Anterior cingulate cortex (tissue), 58 donors: Measurements from ENCODE around the gene SLC19A1.
"Not testable (repeated sequence)": the region's sequence is repeated elsewhere in the genome, so short reads cannot be mapped to it uniquely, and the experiment has no call there.

Source experiments
- DNase-seq, 58 donors: peaks; one replicate each; lab custom pipeline; 2025; lab: John Stamatoyannopoulos, UW

Gene SLC19A1

DNA sequence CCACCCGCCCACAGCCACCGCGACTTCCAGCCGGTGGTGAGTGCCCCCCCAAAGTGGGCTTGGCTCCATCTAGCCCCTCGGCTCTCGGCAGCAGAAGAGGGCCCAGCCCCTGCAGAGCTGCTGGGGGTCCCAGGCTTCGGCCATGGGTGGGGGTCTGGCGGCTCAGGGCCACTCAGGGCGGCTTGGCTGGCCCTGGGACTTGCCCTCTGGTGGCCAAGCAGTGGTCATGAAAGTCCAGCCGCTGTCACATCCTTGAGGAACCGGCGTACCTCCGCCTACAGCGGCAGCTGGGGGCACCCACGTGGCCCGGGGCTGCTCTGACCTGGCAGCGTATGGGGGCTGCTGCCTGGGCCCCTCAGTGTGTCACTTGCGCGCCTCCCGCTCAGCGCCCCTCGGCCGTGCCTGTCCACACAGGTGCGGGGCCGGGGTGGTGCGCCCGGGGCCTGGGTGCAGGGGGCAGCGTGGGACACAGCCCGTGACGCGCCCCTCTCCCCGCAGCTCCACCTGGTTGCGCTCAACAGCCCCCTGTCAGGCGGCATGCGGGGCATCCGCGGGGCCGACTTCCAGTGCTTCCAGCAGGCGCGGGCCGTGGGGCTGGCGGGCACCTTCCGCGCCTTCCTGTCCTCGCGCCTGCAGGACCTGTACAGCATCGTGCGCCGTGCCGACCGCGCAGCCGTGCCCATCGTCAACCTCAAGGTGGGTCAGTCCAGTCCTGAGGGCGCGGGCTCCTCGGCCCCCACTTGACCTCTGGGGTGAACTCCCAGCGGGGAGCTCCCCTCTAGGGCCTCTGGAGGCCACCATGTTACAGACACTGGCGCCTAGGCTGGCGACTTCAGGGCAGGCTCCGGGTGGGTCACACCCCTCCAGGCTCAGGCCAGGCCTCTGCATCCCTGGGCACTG is 32.4 kb downstream of the SLC19A1 start:
- DNase-seq, result no peak

DNA sequence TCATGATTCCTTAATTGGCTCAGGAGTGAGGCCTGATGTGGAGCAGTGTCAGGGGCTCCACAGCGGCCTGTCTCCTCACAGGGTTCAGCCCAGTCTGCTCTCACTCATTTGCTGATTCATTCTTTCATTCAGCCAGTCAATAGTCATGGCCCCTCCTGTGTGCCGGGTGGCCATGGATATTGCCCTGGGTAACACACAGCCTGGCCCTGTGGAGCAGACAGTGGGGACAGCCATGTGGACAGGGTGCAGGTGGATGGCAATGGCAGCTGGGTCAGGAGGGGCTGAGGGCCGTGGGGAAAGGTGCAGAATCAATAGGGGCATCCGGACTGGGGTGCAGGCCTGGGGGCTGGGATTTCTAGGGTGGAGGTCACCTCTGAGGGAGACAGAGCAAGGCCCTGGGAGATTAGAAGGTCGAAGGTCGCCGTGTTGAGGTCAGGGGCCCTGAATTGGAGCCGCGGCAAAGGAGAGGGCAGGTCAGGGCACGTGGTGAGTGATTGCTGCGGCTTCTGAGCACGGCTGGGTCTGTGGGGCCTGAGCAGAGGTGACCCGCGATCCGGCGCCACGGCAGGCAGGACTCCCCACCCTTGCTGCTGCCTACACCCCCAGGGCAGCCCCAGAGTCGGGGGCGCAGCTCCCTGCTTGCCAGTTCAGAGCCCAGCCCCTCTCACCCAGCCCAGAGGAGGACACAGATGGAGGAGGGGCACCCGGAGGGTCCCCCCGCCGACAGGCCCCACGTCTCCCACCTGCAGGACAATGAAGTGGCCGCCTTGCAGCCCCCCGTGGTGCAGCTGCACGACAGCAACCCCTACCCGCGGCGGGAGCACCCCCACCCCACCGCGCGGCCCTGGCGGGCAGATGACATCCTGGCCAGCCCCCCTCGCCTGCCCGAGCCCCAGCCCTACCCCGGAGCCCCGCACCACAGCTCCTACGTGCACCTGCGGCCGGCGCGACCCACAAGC is 33.4 kb downstream of the SLC19A1 start:
- DNase-seq, result no peak

DNA sequence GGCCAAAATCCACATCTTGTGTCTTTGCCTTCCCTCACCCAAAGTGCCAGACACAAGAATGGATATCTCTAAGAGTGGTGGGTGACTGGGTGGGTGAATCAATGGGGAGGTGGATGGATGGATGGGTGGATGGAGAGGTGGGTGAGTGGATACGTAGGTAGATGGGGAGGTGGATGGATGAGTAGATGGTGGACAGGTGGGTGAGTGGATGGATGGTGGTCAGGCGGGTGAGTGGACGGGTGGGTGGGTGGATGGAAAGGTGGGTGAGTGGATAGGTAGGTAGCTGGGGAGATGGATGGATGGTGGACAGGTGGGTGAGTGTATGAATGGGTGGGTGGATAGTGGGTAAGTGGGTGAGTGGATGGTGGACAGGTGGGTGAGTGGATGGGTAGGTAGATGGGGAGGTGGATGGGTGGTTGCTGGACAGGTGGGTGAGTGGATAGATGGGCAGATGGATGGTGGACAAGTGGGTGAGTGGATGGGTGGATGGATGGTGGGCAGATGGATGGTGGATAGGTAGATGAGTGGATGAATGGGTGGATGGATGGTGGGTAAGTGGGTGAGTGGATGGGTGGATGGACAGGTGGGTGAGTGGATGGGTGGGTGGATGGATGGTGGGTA is 34.2 kb downstream of the SLC19A1 start:
- no peak for DNase-seq

DNA sequence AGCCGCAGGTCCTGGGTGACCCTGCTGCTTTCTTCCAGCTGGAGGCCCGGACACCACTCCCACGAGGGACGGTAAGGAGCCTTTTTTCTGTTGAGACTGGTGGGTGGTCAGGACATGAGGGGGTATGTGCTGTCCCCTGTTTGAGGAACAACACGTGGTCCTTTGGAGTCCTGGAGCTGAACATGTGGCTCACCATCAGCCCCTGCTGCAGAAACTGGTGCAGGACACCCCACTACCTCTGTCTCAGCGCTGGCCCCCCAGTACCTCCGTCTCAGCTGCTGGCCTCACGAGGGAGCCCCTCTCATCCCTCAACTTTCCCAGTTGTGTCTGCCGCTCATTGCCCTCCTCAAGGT is 34.7 kb downstream of the SLC19A1 start:
- no peak for DNase-seq

DNA sequence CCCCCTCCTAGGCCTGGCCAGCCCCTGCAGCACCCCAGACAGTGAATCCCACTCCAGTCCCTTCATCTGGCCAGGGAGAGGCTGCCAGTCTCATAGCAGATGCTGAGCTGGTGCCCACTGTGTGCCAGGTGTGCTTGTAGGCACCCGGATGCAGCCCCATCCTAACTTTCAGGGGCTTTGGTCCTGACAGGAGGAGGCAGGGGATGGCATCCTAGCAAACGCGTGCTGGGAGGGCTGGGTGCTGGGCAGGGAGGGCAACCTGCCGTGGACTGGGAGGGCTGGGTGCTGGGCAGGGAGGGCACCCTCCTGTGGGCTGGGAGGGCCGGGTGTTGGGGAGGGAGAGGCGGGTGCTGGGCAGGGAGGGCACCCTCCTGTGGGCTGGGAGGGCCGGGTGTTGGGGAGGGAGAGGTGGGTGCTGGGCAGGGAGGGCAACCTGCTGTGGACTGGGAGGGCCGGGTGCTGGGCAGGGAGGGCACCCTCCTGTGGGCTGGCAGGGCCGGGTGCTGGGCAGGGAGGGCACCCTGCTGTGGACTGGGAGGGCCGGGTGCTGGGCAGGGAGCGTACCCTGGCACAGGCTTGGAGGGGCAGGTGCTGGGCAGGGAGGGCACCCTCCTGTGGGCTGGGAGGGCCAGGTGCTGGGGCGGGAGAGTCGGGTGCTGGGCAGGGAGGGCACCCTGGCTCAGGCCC is 35.3 kb downstream of the SLC19A1 start:
- DNase-seq, result no peak

DNA sequence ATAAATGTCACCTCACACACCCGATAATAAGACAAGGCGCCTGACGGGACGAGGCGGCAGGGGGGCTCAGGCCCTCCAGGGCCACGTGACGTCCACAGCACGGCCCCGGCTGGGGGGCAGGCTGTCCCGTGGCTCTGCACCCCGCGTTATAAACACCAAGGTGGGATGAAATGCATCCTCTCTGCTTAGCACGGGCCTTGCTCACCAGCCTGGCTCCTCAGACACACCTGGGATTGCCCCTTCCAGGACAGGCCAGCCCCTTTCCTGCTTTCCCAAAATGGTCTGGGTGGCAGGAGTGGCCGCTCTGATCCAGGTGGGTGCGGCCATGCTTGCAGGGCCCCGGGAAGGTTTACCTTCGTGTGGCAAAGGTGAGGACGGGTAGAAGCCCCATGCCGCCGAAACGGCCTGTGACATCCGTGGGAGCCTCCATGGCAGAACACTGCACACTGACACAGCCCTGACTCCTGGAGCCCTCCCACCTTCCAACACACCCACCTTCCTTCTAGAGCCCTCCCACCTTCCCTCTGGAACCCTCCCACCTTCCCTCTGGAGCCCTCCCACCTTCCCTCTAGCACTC is 35.9 kb downstream of the SLC19A1 start:
- no peak for DNase-seq

DNA sequence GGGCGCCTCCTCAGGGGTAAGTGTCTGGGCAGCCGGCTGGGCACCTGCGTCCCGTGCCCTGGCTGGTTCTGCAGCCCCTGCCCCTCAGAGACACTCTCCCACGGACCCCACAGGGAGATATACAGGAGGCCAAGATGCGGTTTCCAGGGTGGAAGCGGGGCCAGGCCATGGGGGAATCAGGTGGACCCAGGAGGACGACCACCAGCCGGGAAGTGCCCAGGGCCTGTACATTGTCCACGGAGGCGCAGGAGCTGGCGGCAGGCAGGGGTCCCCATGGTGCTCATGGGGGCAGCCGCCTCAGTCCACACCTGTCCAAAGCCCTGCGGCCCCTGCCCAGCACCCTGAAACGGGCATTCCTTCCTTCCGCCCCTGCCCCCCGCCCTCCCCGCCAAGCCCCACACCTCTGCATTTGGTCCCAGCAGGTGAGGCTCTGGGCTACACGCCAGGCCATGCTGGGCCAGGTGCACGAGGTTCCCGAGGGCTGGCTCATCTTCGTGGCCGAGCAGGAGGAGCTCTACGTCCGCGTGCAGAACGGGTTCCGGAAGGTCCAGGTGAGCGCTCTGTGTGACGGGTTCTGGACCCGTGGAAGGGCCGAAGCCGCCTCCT is 36.7 kb downstream of the SLC19A1 start:
- DNase-seq, result no peak

DNA sequence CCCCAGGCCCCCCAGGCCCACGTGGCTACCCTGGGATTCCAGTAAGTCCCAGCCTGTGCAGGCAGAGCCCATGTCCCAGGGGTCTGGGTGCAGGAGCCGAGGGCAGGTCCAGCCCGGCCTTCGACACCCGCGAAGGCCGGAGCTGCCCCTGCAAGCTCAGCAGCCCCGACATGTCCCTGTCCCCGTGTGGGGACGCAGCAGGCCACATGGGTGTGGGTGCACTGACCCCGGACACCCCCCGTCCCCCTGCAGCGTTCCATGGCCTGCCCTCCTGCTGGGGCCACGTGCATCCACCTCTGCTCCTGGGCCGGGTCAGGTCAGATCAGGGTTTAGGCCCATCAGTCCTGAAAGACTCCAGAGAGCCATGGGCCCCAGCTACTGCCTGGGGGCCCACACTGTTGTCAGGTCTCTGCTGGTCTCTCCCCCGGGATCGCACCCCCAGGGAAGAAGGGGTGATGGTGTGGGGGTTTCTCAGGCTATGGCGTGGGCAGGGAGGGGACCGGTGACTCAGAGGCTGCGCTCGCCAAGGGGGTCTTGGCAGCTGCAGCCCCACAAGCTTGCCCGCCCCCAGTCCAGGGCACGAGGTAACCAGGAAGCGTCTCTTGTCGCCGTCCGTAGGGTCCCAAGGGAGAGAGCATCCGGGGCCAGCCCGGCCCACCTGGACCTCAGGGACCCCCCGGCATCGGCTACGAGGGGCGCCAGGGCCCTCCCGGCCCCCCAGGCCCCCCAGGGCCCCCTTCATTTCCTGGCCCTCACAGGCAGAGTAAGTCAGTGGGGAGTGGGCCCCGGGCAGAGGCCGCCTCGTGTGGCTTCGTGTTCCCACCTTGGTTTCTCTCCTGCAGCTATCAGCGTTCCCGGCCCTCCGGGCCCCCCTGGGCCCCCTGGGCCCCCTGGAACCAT is 37.5 kb downstream of the SLC19A1 start:
- DNase-seq, result no peak

DNA sequence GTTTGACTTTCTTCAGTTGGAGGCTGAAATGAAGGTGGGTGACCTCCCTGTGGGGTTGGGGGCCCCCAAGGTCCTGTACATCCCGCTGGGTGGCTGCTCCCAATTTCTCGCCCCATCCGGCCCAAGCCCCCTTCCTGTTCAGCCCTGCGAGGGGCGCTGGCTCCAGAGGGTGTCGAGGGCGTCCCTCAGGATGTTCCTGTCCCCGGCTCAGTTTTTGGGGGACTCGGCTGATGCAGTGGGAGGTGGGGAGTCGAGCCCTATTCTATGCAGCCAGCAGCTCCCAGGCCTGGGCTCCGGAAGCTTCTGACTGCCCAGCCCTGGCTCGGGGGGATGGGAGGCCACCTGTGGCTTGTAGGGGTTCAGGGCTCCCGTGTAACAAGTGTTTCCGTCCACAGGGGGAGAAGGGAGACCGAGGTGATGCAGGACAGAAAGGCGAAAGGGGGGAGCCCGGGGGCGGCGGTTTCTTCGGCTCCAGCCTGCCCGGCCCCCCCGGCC is 38.2 kb downstream of the SLC19A1 start:
- DNase-seq, result no peak

DNA sequence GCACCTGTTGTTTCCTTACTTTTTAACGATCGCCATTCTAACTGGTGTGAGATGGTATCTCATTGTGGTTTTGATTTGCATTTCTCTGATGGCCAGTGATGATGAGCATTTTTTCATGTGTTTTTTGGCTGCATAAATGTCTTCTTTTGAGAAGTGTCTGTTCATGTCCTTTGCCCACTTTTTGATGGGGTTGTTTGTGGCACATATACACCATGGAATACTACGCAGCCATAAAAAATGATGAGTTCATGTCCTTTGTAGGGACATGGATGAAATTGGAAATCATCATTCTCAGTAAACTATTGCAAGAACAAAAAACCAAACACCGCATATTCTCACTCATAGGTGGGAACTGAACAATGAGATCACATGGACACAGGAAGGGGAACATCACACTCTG is 39.0 kb downstream of the SLC19A1 start:
- DNase-seq, result not testable (repeated sequence)

DNA sequence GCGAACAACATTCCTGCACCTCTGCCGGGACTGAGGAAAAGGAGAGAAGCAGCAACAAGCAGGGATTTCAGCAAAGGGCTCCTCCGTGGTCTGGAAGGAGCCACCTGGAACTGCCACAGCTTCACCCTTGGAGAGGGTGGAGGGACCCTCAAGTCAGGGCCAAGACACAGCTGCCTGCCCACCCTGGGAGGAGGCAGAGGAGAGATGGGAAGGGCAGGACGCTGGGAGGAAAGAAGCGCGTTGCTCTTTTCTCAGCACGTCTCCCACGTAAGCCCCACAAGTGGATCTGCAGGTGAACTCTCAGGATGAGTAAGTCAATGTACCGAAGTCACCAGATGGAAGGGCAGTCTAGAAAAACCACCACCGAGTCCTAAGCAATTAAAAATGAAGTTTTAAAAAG is 39.6 kb downstream of the SLC19A1 start:
- DNase-seq, result no peak

DNA sequence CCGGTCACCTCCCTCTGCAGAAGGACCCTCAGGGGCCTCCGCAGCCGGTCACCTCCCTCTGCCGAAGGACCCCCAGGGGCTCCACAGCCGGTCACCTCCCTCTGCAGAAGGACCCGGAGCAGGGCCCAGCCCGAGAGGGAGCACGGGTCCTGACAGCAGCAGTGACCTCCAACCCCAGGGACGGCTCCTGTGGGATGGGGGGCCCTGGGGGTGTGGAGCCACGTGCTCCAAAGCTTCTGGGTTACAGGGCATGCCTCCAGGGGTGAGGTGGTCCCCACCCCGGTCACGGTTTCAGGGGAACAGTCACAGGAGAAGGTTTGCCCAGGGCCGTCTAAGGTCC is 40.3 kb downstream of the SLC19A1 start:
- DNase-seq, result no peak

DNA sequence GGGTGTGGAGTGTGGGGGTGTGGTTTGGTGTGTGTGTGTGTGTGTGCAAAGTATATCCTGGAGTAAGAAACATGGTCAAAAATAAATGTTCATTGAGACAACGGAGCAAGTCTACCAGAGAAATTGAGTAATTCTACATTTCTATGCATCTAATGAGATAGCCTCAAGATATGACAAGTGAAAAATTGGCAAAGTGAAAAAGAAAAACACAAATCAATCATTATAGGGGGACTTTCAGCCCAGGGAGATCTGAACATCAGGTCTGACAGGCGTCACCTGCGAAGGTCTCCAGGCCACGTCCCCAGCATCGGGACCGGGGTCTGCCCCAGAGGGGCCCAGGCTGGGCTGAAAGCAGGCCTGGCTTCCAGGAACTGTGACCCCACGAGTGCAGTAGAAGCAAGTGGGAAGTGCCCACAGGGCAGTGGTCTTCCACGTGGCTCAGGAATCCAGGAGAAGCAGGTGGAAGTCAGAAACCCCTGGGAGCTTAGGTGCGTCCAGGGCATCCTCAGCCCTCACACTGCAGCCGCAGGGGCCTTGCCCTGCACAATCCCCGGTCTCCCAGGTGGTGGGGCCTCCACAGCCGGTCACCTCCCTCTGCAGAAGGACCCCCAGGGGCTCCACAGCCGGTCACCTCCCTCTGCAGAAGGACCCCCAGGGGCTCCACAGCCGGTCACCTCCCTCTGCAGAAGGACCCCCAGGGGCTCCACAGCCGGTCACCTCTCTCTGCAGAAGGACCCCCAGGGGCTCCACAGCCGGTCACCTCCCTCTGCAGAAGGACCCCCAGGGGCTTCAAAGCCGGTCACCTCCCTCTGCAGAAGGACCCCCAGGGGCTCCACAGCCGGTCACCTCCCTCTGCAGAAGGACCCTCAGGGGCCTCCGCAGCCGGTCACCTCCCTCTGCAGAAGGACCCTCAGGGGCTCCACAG is 40.9 kb downstream of the SLC19A1 start:
- DNase-seq, result not testable (repeated sequence)

DNA sequence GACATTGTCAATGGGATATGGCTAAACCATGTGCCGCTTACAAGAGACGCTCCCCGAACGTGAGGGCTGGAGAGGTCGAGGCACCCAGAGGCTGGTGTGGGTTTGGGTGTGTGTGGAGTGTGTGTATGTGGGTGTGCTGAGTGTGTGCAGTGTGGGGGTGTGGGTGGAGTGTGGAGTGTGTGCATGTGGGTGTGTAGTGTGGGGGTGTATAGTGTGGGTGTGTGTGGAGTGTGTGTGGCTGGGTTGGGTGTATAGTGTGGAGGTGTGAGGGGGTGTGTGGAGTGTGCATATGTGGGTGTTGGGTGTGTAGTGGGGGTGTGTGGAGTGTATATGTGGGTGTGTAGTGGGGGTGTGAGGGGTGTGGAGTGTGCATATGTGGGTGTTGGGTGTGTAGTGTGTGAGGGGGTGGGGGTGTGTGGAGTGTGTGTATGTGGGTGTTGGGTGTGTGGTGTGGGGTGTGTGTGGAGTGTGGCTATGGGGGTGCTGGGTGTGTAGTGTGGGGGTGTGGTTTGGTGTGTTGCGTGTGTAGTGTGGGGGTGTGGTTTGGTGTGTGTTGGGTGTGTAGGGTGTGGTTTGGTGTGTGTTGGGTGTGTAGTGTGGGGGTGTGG is 42.2 kb downstream of the SLC19A1 start:
- no peak for DNase-seq

DNA sequence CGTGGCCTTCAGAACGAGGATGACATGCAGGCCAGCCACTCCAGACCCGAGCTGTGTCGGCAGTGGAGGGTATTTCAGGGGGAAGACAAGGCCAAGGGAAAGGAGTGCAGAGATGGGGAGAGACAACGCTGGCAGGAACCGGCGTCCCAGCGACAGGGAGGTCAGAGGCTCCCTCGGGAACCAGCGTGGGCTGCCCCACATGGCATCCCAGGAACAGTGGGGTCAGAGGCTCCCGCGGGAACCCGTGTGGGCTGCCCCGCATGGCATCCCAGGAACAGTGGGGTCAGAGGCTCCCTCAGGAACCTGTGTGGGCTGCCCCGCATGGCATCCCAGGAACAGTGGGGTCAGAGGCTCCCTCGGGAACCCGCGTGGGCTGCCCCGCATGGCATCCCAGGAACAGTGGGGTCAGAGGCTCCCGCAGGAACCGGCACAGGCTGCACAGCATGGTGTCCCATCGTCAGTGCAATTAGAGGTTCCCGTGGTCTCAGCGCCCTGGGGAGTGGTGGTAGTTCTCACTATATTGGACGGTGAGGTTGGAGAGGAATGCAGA is 43.0 kb downstream of the SLC19A1 start:
- DNase-seq, result no peak

DNA sequence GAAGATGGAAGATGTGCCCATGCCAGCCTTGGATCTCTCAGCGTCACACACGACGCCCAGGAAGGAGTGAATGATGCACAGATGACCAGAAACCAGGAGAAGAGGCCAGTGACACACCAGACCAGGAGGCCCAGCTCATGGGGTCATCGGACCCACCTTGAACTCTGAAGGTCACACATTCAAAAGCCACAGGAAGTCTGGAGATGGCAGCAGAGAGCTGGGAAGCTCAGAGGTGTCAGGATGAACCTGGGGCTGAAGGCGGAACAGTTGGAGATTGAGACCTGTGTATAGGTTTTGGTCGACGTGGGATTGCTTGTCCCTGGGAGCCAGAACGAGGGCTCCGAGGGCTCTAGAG is 43.6 kb downstream of the SLC19A1 start:
- DNase-seq, result no peak
